K562 (cell line): ENCODE data around the gene CCND3. TPM values are rescaled to one million over a fixed set of nuclear protein-coding genes. Genes with fewer than 3 reads are reported as not detected.

Source experiments
- ATAC-seq: fragments of 200-7000 bp; cut with Tn5 transposase; 3 replicates; pipeline ENCODE4 v1.9.1; 2020; ENCODE audit warnings: moderate library complexity
- BruUV-seq: library from RNA; stranded (reverse); fragments of 400-500 nt; replicated peaks from 2 replicates; lab custom pipeline; 2021; lab: Mats Ljungman, UMichigan
- CTCF ChIA-PET: fragments of 300-600 bp; formaldehyde crosslinking; extraction: SDS; loops from one replicate; lab custom pipeline; 2021; ENCODE audit warnings: low intra/inter-chr PET ratio; lab: Yijun Ruan, JAX
- POLR2A ChIA-PET: fragments of 300-600, 350-650 bp; sonication (Branson Sonifier 250); formaldehyde crosslinking; extraction: SDS; loops from one replicate; lab custom pipeline; 2021; ENCODE audit warnings: antibody characterized with exemption, inconsistent platforms; lab: Yijun Ruan, JAX
- DNase-seq, 4 experiments: peaks; one replicate each; pipeline versions ENCODE4 v3.0.0 to v3.0.0-alpha.2; 2011 to 2018; ENCODE audit warnings: low spot score in 3 of 4, mixed read lengths in 3 of 4; ENCODE audit errors: extremely low read depth in 1 of 4
- FAIRE-seq: peaks from 2 replicates; lab custom pipeline; 2011; peaks lifted over from hg19 to GRCh38; lab: Jason Lieb, UNC
- H2AFZ ChIP-seq: 2 replicates; pipeline ENCODE4 v1.6.0; 2011; ENCODE audit warnings: low read depth, low read length, control low read depth, inconsistent platforms
- H3K27ac ChIP-seq: fragments of 200-600 bp; 3 replicates; pipeline ENCODE4 v1.8.0; 2011; ENCODE audit warnings: low read depth, mild to moderate bottlenecking, control low read depth, inconsistent platforms, low read length, moderate library complexity, mixed read lengths; ENCODE audit errors: extremely low read depth
- H3K27me3 ChIP-seq, 2 experiments: fragments of 300-600 bp in 1 of 2; 2 replicates in 1 of 2; 3 replicates in 1 of 2; pipeline versions ENCODE4 v1.6.0 to v1.8.0; 2011; ENCODE audit warnings: inconsistent platforms in 2 of 2, low read length in 2 of 2, mild to moderate bottlenecking in 1 of 2, mixed read lengths in 1 of 2, moderate library complexity in 1 of 2; ENCODE audit not compliant: control insufficient read depth in 2 of 2, insufficient read depth in 2 of 2
- H3K36me3 ChIP-seq: fragments of 300-600 bp; 3 replicates; pipeline ENCODE4 v1.8.0; 2011; ENCODE audit warnings: mild to moderate bottlenecking, low read length, inconsistent platforms; ENCODE audit not compliant: control insufficient read depth, insufficient read depth
- H3K4me1 ChIP-seq, 2 experiments: fragments of 200-600 bp in 1 of 2; replicated peaks in 1 of 2; 2 replicates in 1 of 2; 3 replicates in 1 of 2; pipeline versions ENCODE4 v1.5.1 to v1.8.0; 2011; ENCODE audit warnings: inconsistent platforms in 2 of 2, low read length in 2 of 2, mild to moderate bottlenecking in 1 of 2, mixed read lengths in 1 of 2, moderate library complexity in 1 of 2; ENCODE audit not compliant: control insufficient read depth in 2 of 2, insufficient read depth in 2 of 2
- H3K4me2 ChIP-seq: 2 replicates; pipeline ENCODE4 v1.6.1; 2011; ENCODE audit warnings: low read length, control low read depth, inconsistent platforms, mixed read lengths; ENCODE audit not compliant: insufficient read depth
- H3K4me3 ChIP-seq: fragments of 200-600 bp; sonication (generic), shearing (Covaris generic); 2 replicates; pipeline ENCODE4 v1.5.1; 2016; ENCODE audit warnings: control low read depth, inconsistent platforms
- H3K79me2 ChIP-seq: fragments of 200-600 bp; 3 replicates; pipeline ENCODE4 v1.8.0; 2011; ENCODE audit warnings: low read length, inconsistent platforms; ENCODE audit not compliant: control insufficient read depth, insufficient read depth
- H3K9ac ChIP-seq, 2 experiments: 2 replicates each; pipeline versions ENCODE4 v1.6.0 to v1.6.1; 2011; ENCODE audit warnings: low read depth in 2 of 2, low read length in 2 of 2, control low read depth in 1 of 2, inconsistent platforms in 1 of 2, mild to moderate bottlenecking in 1 of 2, mixed read lengths in 1 of 2; ENCODE audit not compliant: insufficient read depth in 1 of 2
- H3K9me1 ChIP-seq: one replicate; pipeline ENCODE4 v1.6.0; 2011; ENCODE audit warnings: inconsistent platforms, mild to moderate bottlenecking, low read length, moderate library complexity; ENCODE audit not compliant: control insufficient read depth, insufficient read depth
- H3K9me3 ChIP-seq: replicated peaks from 2 replicates; pipeline ENCODE4 v1.5.1; 2011; ENCODE audit warnings: low read depth, low read length, inconsistent platforms; ENCODE audit not compliant: control insufficient read depth, insufficient read depth
- H4K20me1 ChIP-seq: replicated peaks from 2 replicates; pipeline ENCODE4 v1.6.1; 2011; ENCODE audit warnings: low read length, inconsistent platforms, mixed read lengths; ENCODE audit not compliant: control insufficient read depth, insufficient read depth
- C11orf30 ChIP-seq: fragments of 450-650 bp; IDR thresholded peaks from 2 replicates; pipeline ENCODE4 v1.6.1; 2016; ENCODE audit warnings: low read depth, mild to moderate bottlenecking
- CHAMP1 ChIP-seq: fragments of 450-650 bp; IDR thresholded peaks from 2 replicates; pipeline ENCODE4 v1.6.1; 2016; ENCODE audit warnings: mild to moderate bottlenecking
- NR3C1 ChIP-seq: sonication (generic); formaldehyde crosslinking; IDR thresholded peaks from 2 replicates; pipeline ENCODE4 v1.8.1; 2022; ENCODE audit warnings: missing genetic modification reagents
- SMAD1 ChIP-seq: fragments of 150-350 bp; IDR thresholded peaks from 2 replicates; pipeline ENCODE4 v1.6.1; 2014; ENCODE audit warnings: low read length, low read depth; ENCODE audit not compliant: partially characterized antibody
- ZNF316 ChIP-seq: fragments of 450-650 bp; IDR thresholded peaks from 2 replicates; pipeline ENCODE4 v1.6.1; 2016
- ZNF324 ChIP-seq: fragments of 250-450 bp; sonication (Bioruptor Pico); IDR thresholded peaks from 2 replicates; pipeline ENCODE4 v1.4.0; 2020; ENCODE audit warnings: mild to moderate bottlenecking
- ZNF75A ChIP-seq: fragments of 450-650 bp; formaldehyde crosslinking; IDR thresholded peaks from 2 replicates; pipeline ENCODE4 v1.4.0; 2020; ENCODE audit warnings: mild to moderate bottlenecking
- WGBS: fragments of 100-300 bp; shearing (Covaris generic); methylation state at CpG from one replicate; pipeline ENCODE4 v1.1.6; 2016; ENCODE audit warnings: low coverage, mixed read lengths; ENCODE audit not compliant: insufficient coverage; ENCODE audit errors: missing lambda C conversion rate; 5-methylcytosine and 5-hydroxymethylcytosine counted together
- in situ Hi-C: fragments of 300-500 bp; cut with MboI; formaldehyde crosslinking; loops from 4 replicates; pipeline ENCODE4 v1.15.0; 2018; ENCODE audit warnings: inconsistent platforms, mixed read lengths
- intact Hi-C: fragments of 100-400 bp; cut with micrococcal nuclease; formaldehyde crosslinking; loops from 2 replicates; pipeline ENCODE4 v1.14.2; 2022
- polyA plus RNA-seq, 8 experiments: library from polyadenylated mRNA; depleted of rRNA in 4 of 8; stranded (reverse) in 5 of 8; unstranded in 3 of 8; fragments of >200 nt; fragmentation: Nextera tagmentation in 2 of 8; fragmentation: Illumina TruSeq in 1 of 8; extraction: Ambion mirVana in 2 of 8; extraction: Trizol in 1 of 8; gene quantifications; 2 replicates each; pipeline versions ENCODE4 v1.2.1 to v1.2.3, GENCODE V29; 2011 to 2014; ENCODE audit warnings: inconsistent platforms in 1 of 8, missing spikeins in 1 of 8
- total RNA-seq, 7 experiments: library from RNA; depleted of rRNA in 6 of 7; stranded (reverse); fragments of >200 nt in 6 of 7; fragmentation: Illumina TruSeq in 2 of 7; extraction: Trizol in 2 of 7; gene quantifications; 2 replicates each; pipeline versions ENCODE4 v1.2.1 to v1.2.3, GENCODE V29; 2011 to 2021; ENCODE audit warnings: low replicate concordance in 1 of 7

CCND3 gene
- total and polyA plus RNA-seq, 9 of the 15 experiments (the other 6 are each of a cell fraction or from before 2014, with no cell fraction given), result 21.5 to 204 (median 97.4) TPM

- DNase-seq (no peak), FAIRE-seq (no peak), ATAC-seq (no peak)
- Histone ChIP-seq H3K27me3 (no peaks in the 10 kb centered on the region), H3K79me2 (no peaks in the 10 kb centered on the region), H3K27ac (no peak overlapping the region), H4K20me1 (no peaks in the 10 kb centered on the region), H3K4me1 (peaks cover 0 to 1% of the 10 kb centered on the region in 2 experiments; a peak in 1 of 5 replicates), H3K9me3 (no peaks in the 10 kb centered on the region), H3K9me1 (no peaks in the 10 kb centered on the region), H2AFZ (no peak overlapping the region), H3K4me3 (no peak overlapping the region), H3K36me3 (no peaks in the 10 kb centered on the region), H3K4me2 (no peak overlapping the region), H3K9ac (no peak overlapping the region)
- CTCF ChIA-PET, result no interaction called here
- WGBS, result 80% methylated on average over 2 of the region's 2 CpGs
- intact Hi-C loops, result no loop called here
- no TSS peak for BruUV-seq
- in situ Hi-C loops, result no loop called here
- TF ChIP-seq CHAMP1, result no peak
- TF ChIP-seq ZNF75A (CRISPR knock-in tag), result no peak
- peak; percentile 71 for TF ChIP-seq ZNF316
- no peak for TF ChIP-seq SMAD1
- TF ChIP-seq C11orf30, result peak; percentile 53; the same call in 1 of the 2 replicates
- no peak for TF ChIP-seq ZNF324 (CRISPR knock-in tag)
- TF ChIP-seq NR3C1 (CRISPR knock-in tag), result no peak
- POLR2A ChIA-PET, result interaction anchor here (0.9 to 1.2 kb wide), 2 partner anchors 12 to 38 kb away, joined by 3 to 4 read pairs; no protein-coding TSS in a partner anchor
Measured at GRCh38 chr6:41986339-41986738, 44.7 kb upstream of the CCND3 start.
